NCI-H510A treated with DMSO at 0.1 percent for 48 hours (cell line): ENCODE data around the gene B3GALT6.

Source experiments
- DNase-seq: peaks from one replicate; lab custom pipeline; 2025; lab: John Stamatoyannopoulos, UW

B3GALT6 gene

GRCh38 chr1:1232796-1233566 is 944 bp downstream of the B3GALT6 start:
- no peak for DNase-seq

- no peak for DNase-seq
Measured at GRCh38 chr1:1233567-1233892, 1.5 kb downstream of the B3GALT6 start.

GRCh38 chr1:1234180-1234808 is 2.3 kb downstream of the B3GALT6 start:
- DNase-seq: no peak

- DNase-seq: no peak
Measured at GRCh38 chr1:1235016-1235744, 3.1 kb downstream of the B3GALT6 start.

- peak; percentile 87 for DNase-seq
Measured at GRCh38 chr1:1236176-1236763, 4.2 kb downstream of the B3GALT6 start.

GRCh38 chr1:1236945-1237873 is 5.2 kb downstream of the B3GALT6 start:
- no peak for DNase-seq

GRCh38 chr1:1237874-1238701 is 6.1 kb downstream of the B3GALT6 start:
- no peak for DNase-seq

- DNase-seq: no peak
Measured at GRCh38 chr1:1238702-1239178, 6.7 kb downstream of the B3GALT6 start.

- DNase-seq: no peak
Measured at GRCh38 chr1:1239227-1239613, 7.2 kb downstream of the B3GALT6 start.

- DNase-seq: no peak
Measured at GRCh38 chr1:1239614-1240347, 7.7 kb downstream of the B3GALT6 start.

GRCh38 chr1:1240348-1240732 is 8.3 kb downstream of the B3GALT6 start:
- no peak for DNase-seq

- no peak for DNase-seq
Measured at GRCh38 chr1:1240822-1241587, 9.0 kb downstream of the B3GALT6 start.

- no peak for DNase-seq
Measured at GRCh38 chr1:1241588-1242219, 9.7 kb downstream of the B3GALT6 start.

- DNase-seq: no peak
Measured at GRCh38 chr1:1242461-1243265, 10.6 kb downstream of the B3GALT6 start.

- DNase-seq: no peak
Measured at GRCh38 chr1:1243266-1243660, 11.2 kb downstream of the B3GALT6 start.

GRCh38 chr1:1243807-1244191 is 11.8 kb downstream of the B3GALT6 start:
- no peak for DNase-seq

GRCh38 chr1:1244192-1244811 is 12.3 kb downstream of the B3GALT6 start:
- DNase-seq: no peak
